ENCODE measurements around the gene BHLHA15. TPM values are rescaled to one million over a fixed set of nuclear protein-coding genes. Genes with fewer than 3 reads are reported as not detected.

Gene BHLHA15
- total and polyA plus RNA-seq, 2 of the 13 experiments (the other 11 are each of a cell fraction or from before 2014, with no cell fraction given), result 1.9 to 6.1 TPM

DNA sequence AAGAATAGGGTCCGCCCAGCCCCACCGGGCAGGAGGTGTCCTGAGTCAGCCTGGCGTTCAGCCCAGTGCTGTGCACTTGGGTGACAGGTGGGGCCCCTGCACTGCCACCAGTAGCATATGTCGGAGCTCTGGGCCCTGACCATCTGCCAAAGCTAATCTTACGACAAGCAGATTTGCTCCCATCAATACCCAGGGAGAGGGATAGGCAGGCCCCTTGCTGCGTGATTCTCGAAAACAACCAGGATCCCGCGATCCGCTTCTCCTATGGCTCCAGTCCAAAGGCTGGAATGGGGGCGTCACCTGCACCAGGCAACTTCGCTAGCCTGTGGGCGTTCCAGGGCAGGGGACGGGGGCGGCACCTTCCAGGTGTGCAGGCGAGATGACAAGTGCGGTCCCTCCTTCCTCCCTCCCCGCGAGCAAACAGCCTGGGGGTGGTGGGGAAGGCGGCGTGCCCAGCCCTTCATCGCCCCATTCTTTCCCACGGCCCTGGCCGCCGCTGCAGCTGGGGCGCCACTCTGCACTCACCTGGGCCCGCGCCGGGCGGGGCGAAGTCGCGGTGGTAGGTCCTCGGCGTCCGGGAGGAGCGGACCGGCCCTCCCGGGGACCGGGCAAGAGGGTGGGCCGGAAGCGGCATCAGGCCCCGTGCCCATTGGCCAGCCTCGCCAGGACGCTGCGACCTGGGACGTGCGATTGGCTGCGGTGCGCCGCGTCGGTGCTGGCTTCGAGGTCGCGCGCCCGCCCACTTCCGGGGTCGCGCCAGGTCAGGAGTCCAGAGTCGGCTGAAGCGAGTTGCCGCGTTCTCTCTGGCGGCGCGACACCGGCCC, 40.6 kb downstream of the BHLHA15 start, which contains the start of gene TECPR1 (continued):
- TF ChIP-seq TBL1XR1 (IDR thresholded peaks at IDR 0.05; ENCODE audit: borderline replicate concordance, low read length, partially characterized antibody) (no peak), FIP1L1 (IDR thresholded peaks at IDR 0.05; ENCODE audit: borderline replicate concordance, insufficient read depth, low read depth, low read length) (no peak), ZNF570 (CRISPR knock-in tag; IDR thresholded peaks at IDR 0.05; ENCODE audit: borderline replicate concordance) (no peak), FOSL1 (CRISPR knock-in tag; IDR thresholded peaks at IDR 0.05; ENCODE audit: borderline replicate concordance) (no peak), JUN (CRISPR knock-in tag; IDR thresholded peaks at IDR 0.05) (no peak), ELF1 (CRISPR knock-in tag; IDR thresholded peaks at IDR 0.05) (peak; percentile 91), PPARG (CRISPR knock-in tag; conservative IDR thresholded peaks at IDR 0.05) (no peak), ETV6 (CRISPR knock-in tag; conservative IDR thresholded peaks at IDR 0.05) (no peak; the same call in 1 of the 2 replicates), PLRG1 (conservative IDR thresholded peaks at IDR 0.05) (no peak), ZFP90 (CRISPR knock-in tag; IDR thresholded peaks at IDR 0.05; ENCODE audit: borderline replicate concordance) (peak; percentile 49; the same call in 1 of the 2 replicates), ZNF337 (CRISPR knock-in tag; IDR thresholded peaks at IDR 0.05; ENCODE audit: borderline replicate concordance, low read depth) (0 out of 2 replicates have a peak, but pooled peaks have one; percentile 13), BRD4 (CRISPR knock-in tag; IDR thresholded peaks at IDR 0.05) (0 out of 2 replicates have a peak, but pooled peaks have one; percentile 33), ZNF883 (CRISPR knock-in tag; IDR thresholded peaks at IDR 0.05; ENCODE audit: not compliant biosample characterization) (peak; percentile 71), ATF7 (IDR thresholded peaks at IDR 0.05) (no peak), ATF7 (CRISPR knock-in tag; IDR thresholded peaks at IDR 0.05) (peak; percentile 35; the same call in 1 of the 2 replicates)
- TF ChIP-seq, protein P1, sequence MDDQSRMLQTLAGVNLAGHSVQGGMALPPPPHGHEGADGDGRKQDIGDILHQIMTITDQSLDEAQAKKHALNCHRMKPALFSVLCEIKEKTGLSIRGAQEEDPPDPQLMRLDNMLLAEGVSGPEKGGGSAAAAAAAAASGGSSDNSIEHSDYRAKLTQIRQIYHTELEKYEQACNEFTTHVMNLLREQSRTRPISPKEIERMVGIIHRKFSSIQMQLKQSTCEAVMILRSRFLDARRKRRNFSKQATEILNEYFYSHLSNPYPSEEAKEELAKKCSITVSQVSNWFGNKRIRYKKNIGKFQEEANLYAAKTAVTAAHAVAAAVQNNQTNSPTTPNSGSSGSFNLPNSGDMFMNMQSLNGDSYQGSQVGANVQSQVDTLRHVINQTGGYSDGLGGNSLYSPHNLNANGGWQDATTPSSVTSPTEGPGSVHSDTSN (CRISPR knock-in tag; IDR thresholded peaks at IDR 0.05; ENCODE audit: borderline replicate concordance), result no peak
- TF ChIP-seq, protein P2, sequence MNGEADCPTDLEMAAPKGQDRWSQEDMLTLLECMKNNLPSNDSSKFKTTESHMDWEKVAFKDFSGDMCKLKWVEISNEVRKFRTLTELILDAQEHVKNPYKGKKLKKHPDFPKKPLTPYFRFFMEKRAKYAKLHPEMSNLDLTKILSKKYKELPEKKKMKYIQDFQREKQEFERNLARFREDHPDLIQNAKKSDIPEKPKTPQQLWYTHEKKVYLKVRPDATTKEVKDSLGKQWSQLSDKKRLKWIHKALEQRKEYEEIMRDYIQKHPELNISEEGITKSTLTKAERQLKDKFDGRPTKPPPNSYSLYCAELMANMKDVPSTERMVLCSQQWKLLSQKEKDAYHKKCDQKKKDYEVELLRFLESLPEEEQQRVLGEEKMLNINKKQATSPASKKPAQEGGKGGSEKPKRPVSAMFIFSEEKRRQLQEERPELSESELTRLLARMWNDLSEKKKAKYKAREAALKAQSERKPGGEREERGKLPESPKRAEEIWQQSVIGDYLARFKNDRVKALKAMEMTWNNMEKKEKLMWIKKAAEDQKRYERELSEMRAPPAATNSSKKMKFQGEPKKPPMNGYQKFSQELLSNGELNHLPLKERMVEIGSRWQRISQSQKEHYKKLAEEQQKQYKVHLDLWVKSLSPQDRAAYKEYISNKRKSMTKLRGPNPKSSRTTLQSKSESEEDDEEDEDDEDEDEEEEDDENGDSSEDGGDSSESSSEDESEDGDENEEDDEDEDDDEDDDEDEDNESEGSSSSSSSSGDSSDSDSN (CRISPR knock-in tag; IDR thresholded peaks at IDR 0.05), result peak; percentile 71
- TF ChIP-seq, protein P3, sequence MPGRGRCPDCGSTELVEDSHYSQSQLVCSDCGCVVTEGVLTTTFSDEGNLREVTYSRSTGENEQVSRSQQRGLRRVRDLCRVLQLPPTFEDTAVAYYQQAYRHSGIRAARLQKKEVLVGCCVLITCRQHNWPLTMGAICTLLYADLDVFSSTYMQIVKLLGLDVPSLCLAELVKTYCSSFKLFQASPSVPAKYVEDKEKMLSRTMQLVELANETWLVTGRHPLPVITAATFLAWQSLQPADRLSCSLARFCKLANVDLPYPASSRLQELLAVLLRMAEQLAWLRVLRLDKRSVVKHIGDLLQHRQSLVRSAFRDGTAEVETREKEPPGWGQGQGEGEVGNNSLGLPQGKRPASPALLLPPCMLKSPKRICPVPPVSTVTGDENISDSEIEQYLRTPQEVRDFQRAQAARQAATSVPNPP (CRISPR knock-in tag; IDR thresholded peaks at IDR 0.05), result no peak
- TF ChIP-seq, protein P4, sequence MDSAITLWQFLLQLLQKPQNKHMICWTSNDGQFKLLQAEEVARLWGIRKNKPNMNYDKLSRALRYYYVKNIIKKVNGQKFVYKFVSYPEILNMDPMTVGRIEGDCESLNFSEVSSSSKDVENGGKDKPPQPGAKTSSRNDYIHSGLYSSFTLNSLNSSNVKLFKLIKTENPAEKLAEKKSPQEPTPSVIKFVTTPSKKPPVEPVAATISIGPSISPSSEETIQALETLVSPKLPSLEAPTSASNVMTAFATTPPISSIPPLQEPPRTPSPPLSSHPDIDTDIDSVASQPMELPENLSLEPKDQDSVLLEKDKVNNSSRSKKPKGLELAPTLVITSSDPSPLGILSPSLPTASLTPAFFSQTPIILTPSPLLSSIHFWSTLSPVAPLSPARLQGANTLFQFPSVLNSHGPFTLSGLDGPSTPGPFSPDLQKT (CRISPR knock-in tag; IDR thresholded peaks at IDR 0.05; ENCODE audit: borderline replicate concordance), result peak; percentile 52; the same call in 1 of the 2 replicates
- TF ChIP-seq, protein P5, sequence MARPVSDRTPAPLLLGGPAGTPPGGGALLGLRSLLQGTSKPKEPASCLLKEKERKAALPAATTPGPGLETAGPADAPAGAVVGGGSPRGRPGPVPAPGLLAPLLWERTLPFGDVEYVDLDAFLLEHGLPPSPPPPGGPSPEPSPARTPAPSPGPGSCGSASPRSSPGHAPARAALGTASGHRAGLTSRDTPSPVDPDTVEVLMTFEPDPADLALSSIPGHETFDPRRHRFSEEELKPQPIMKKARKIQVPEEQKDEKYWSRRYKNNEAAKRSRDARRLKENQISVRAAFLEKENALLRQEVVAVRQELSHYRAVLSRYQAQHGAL (CRISPR knock-in tag; IDR thresholded peaks at IDR 0.05; ENCODE audit: not compliant biosample characterization), result no peak

Data from HepG2 (cell line).